Measurements from ENCODE around the gene AP2B1.

- TF ChIP-seq CTCF (IDR thresholded peaks at IDR 0.05) (no peak), POLR2AphosphoS5 (IDR thresholded peaks at IDR 0.05) (no peak), POLR2A (IDR thresholded peaks at IDR 0.05) (no peak)
These were observed 149.1 kb downstream of the AP2B1 start for GRCh38 chr17:35736236-35736635.
